ENCODE data around the gene MRM3. TPM values are rescaled to one million over a fixed set of nuclear protein-coding genes. Genes with fewer than 3 reads are reported as not detected.
"Not testable (repeated sequence)": the region's sequence is repeated elsewhere in the genome, so short reads cannot be mapped to it uniquely, and the experiment has no call there.

MRM3 gene
- total RNA-seq, 4 donors from 2014 or later = 14.6 to 22.9 (median 16.9) TPM

DNA sequence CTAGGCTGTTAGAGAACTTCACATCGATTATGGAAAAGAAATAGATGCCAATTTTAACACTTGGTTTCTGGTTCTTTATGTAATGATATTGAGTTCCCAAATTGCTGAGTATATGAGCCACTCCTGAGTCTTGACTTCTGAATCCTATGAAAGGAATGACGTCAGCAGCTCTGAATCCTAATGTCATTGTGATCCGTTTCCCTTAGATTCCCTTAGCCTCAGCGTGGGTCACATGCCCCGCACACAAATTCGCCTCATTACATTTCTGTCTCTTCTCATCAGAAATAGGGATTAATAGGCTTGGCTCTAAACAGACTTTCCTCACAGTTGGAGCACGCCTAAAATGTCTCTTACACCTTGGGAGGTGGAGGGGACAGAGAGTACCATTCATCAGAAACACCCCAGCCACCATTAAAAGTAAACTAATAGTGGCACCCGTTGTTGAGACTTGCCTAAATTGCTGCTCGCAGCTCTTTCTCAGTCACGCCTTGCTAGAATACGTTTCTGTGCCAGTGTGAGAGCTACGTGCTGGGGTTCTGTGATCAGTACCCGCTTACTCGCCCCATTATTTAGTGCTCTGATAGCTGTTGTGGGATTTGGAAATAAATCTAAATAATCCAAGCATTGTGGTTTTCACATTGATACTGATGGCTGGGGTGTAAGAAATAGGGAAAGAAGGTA lies 7.1 kb downstream of the MRM3 start:
- intact Hi-C loops (cut with DNase I) = no loop called here
- H3K4me3 ChIP-seq (replicated peaks in 1 of 3) = no peak overlapping the region
- no peaks in the 10 kb centered on the region for H3K9me3 ChIP-seq
- no peak overlapping the region for H3K27ac ChIP-seq
- no peak for DNase-seq
- H3K36me3 ChIP-seq = peaks cover 25 to 32% of the 10 kb centered on the region in 2 donors
- 93 to 97% methylated on average over 14 of the region's 14 CpGs for WGBS, 2 donors
- H3K4me1 ChIP-seq = no peaks in the 10 kb centered on the region
- TF ChIP-seq, protein P1, sequence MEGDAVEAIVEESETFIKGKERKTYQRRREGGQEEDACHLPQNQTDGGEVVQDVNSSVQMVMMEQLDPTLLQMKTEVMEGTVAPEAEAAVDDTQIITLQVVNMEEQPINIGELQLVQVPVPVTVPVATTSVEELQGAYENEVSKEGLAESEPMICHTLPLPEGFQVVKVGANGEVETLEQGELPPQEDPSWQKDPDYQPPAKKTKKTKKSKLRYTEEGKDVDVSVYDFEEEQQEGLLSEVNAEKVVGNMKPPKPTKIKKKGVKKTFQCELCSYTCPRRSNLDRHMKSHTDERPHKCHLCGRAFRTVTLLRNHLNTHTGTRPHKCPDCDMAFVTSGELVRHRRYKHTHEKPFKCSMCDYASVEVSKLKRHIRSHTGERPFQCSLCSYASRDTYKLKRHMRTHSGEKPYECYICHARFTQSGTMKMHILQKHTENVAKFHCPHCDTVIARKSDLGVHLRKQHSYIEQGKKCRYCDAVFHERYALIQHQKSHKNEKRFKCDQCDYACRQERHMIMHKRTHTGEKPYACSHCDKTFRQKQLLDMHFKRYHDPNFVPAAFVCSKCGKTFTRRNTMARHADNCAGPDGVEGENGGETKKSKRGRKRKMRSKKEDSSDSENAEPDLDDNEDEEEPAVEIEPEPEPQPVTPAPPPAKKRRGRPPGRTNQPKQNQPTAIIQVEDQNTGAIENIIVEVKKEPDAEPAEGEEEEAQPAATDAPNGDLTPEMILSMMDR (IDR thresholded peaks at IDR 0.05) = no peak
- TF ChIP-seq POLR2A (IDR thresholded peaks at IDR 0.05) = no peak
- no peaks in the 10 kb centered on the region for H3K27me3 ChIP-seq

- intact Hi-C loops (cut with DNase I) = loop anchor here (10.0 kb wide), 1 partner anchor 265 kb away; no protein-coding TSS in a partner anchor
- H3K27me3 ChIP-seq; H3K4me1 ChIP-seq; H3K9me3 ChIP-seq; H3K27ac ChIP-seq; H3K4me3 ChIP-seq (replicated peaks in 1 of 3): not testable (repeated sequence)
- DNase-seq = peak; percentile 17 to 40
- H3K36me3 ChIP-seq = peaks cover 25 to 32% of the 10 kb centered on the region in 2 donors
- WGBS, 2 donors = 72 to 75% methylated on average over 24 to 32 of the region's 38 CpGs
Observed at GRCh38 chr17:789931-790873, 8.0 kb downstream of the MRM3 start.

DNA sequence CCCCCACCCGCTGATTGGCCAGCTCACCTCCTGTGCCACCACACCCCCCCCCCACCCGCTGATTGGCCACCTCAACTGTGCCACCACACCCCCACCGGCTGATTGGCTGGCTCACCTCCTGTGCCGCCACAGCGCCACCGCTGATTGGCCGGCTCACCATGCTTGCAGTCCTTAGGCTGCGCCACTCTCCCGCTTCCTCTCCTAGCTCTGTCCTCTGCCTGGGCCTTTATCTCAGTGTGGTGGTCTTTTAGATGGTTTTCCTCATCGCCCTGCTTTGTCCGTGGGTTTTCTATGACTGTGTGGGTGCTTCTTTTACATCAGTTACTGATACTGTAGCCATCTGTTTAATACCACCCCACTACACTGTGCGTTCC lies 8.7 kb downstream of the MRM3 start:
- H3K9me3 ChIP-seq; H3K4me3 ChIP-seq (replicated peaks in 1 of 3); DNase-seq; H3K27ac ChIP-seq; H3K27me3 ChIP-seq: not testable (repeated sequence)
- peaks cover 0 to 14% of the 10 kb centered on the region in 2 donors for H3K4me1 ChIP-seq
- intact Hi-C loops (cut with DNase I) = loop anchor here (10.0 kb wide), 1 partner anchor 264 kb away; no protein-coding TSS in a partner anchor
- peaks cover 25 to 32% of the 10 kb centered on the region in 2 donors for H3K36me3 ChIP-seq
- 72 to 80% methylated on average over 10 of the region's 12 CpGs for WGBS, 2 donors

- no peak overlapping the region for H3K27ac ChIP-seq
- no peaks in the 10 kb centered on the region for H3K9me3 ChIP-seq
- TF ChIP-seq, protein P1 (IDR thresholded peaks at IDR 0.05) = no peak
- no peak overlapping the region for H3K4me3 ChIP-seq (replicated peaks in 1 of 3)
- 94 to 95% methylated on average over 19 of the region's 19 CpGs for WGBS, 2 donors
- H3K27me3 ChIP-seq = no peaks in the 10 kb centered on the region
- peaks cover 0 to 14% of the 10 kb centered on the region in 2 donors for H3K4me1 ChIP-seq
- intact Hi-C loops (cut with DNase I) = loop anchor here (10.0 kb wide), 1 partner anchor 263 kb away; no protein-coding TSS in a partner anchor
- DNase-seq = no peak
- peaks cover 25 to 32% of the 10 kb centered on the region in 2 donors for H3K36me3 ChIP-seq
Observed at GRCh38 chr17:791829-792228, 9.7 kb downstream of the MRM3 start.

DNA sequence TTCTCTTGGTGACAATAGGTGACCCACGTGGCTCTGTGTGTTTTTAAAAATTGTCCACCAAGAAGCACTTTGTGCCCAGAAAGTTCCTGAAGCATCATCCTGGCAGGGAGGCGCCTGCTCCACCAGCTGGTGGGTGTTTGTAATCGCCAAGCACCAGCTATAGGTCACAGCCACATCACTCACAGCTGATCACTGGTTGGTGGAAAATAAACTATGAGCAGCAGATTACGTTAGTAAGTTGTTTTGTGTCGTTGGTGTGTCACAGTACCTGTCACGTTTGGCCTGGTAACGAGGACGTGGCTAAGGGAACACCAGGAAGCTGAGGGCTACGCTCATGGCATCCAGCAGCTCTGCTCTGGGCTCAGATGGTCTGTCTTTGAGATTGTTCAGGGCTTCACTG lies 10.1 kb downstream of the MRM3 start:
- no peaks in the 10 kb centered on the region for H3K27me3 ChIP-seq
- intact Hi-C loops (cut with DNase I) = loop anchor here (10.0 kb wide), 1 partner anchor 263 kb away; no protein-coding TSS in a partner anchor
- no peak overlapping the region for H3K4me3 ChIP-seq (replicated peaks in 1 of 3)
- peaks cover 25 to 32% of the 10 kb centered on the region in 2 donors for H3K36me3 ChIP-seq
- H3K4me1 ChIP-seq = peaks cover 0 to 14% of the 10 kb centered on the region in 2 donors
- TF ChIP-seq, protein P1 (IDR thresholded peaks at IDR 0.05) = no peak
- no peak for TF ChIP-seq POLR2A (IDR thresholded peaks at IDR 0.05)
- DNase-seq = no peak
- no peaks in the 10 kb centered on the region for H3K9me3 ChIP-seq
- H3K27ac ChIP-seq = no peak overlapping the region
- WGBS, 2 donors = 81 to 84% methylated on average over 9 of the region's 9 CpGs

All from thyroid gland (tissue), 4 donors.